Hair follicular keratinocyte (primary cell): ENCODE measurements around the gene ITGAX. TPM values are rescaled to one million over a fixed set of nuclear protein-coding genes. Genes with fewer than 3 reads are reported as not detected.

Experiments used
- total RNA-seq: library from RNA; depleted of rRNA; stranded (reverse); fragments of >200 nt; gene quantifications from 2 replicates; pipeline ENCODE4 v1.2.3, GENCODE V29; 2015

Gene ITGAX
- not detected in 2 replicates for total RNA-seq

GRCh38 chr16:31354394-31355291 lies at the start of gene ITGAX:
TSS of gene ITGAX (plus strand) at chr16:31355176. CDS start at chr16:31355255, 79 bp downstream.

GRCh38 chr16:31393056-31393455 lies 38.1 kb downstream of the ITGAX start, which contains the start of gene ITGAD:
TSS of gene ITGAD (plus strand) at chr16:31393335. CDS start at chr16:31393361, 26 bp downstream.

GRCh38 chr16:31428279-31428597 lies 73.3 kb downstream of the ITGAX start, which contains the start of gene COX6A2:
TSS of gene COX6A2 (minus strand) at chr16:31428360. CDS start at chr16:31428325, 35 bp downstream.

Other genes with a start within 250 kb of the ITGAX start
- gene BCKDK, start 246.8 kb upstream of the ITGAX start, total RNA-seq: 58.3 and 75.5 TPM in 2 replicates
- 27.1 and 30.1 TPM in 2 replicates for gene KAT8, start 237.5 kb upstream of the ITGAX start, total RNA-seq
- gene PRSS8, start 219.4 kb upstream of the ITGAX start, total RNA-seq: 59.2 and 120 TPM in 2 replicates
- gene PRSS36, start 205.1 kb upstream of the ITGAX start, total RNA-seq: 0.16 and 0.19 TPM in 2 replicates
- 26.5 and 51.1 TPM in 2 replicates for gene FUS, start 175.0 kb upstream of the ITGAX start, total RNA-seq
- 102 and 138 TPM in 2 replicates for gene PYCARD, start 152.4 kb upstream of the ITGAX start, total RNA-seq
- not detected in 2 replicates for gene TRIM72, start 141.1 kb upstream of the ITGAX start, total RNA-seq
- gene PYDC1, start 138.0 kb upstream of the ITGAX start, total RNA-seq: not detected in 2 replicates
- gene ITGAM, start 95.2 kb upstream of the ITGAX start, total RNA-seq: not detected in 2 replicates
- not detected in 2 replicates for gene ITGAD, start 38.2 kb downstream of the ITGAX start, total RNA-seq
- gene COX6A2, start 73.2 kb downstream of the ITGAX start, total RNA-seq: not detected in 2 replicates
- 0.08 TPM in 2 replicates for gene ZNF843, start 87.6 kb downstream of the ITGAX start, total RNA-seq
- 6.4 and 8.2 TPM in 2 replicates for gene ARMC5, start 104.3 kb downstream of the ITGAX start, total RNA-seq
- 20.4 and 31.9 TPM in 2 replicates for gene TGFB1I1, start 117.0 kb downstream of the ITGAX start, total RNA-seq
- not detected in 2 replicates for gene SLC5A2, start 127.9 kb downstream of the ITGAX start, total RNA-seq
- 39.0 and 48.1 TPM in 2 replicates for gene RUSF1, start 153.2 kb downstream of the ITGAX start, total RNA-seq
- not detected in 2 replicates for gene AHSP, start 172.7 kb downstream of the ITGAX start, total RNA-seq